B cell (primary cell): ENCODE data around the gene SFXN1.

Source experiments
- EZH2 ChIP-seq: IDR thresholded peaks from 2 replicates; pipeline ENCODE4 v1.6.1; 2012; ENCODE audit warnings: borderline replicate concordance, low read depth, mild to moderate bottlenecking, moderate library complexity, low read length; ENCODE audit not compliant: insufficient read depth, poor library complexity, severe bottlenecking
- TF ChIP-seq, protein P1 (sequence below): fragments of 200-600 bp; IDR thresholded peaks from one replicate; pipeline ENCODE4 v1.8.0; 2022; ENCODE audit warnings: antibody characterized with exemption, mild to moderate bottlenecking

DNA sequence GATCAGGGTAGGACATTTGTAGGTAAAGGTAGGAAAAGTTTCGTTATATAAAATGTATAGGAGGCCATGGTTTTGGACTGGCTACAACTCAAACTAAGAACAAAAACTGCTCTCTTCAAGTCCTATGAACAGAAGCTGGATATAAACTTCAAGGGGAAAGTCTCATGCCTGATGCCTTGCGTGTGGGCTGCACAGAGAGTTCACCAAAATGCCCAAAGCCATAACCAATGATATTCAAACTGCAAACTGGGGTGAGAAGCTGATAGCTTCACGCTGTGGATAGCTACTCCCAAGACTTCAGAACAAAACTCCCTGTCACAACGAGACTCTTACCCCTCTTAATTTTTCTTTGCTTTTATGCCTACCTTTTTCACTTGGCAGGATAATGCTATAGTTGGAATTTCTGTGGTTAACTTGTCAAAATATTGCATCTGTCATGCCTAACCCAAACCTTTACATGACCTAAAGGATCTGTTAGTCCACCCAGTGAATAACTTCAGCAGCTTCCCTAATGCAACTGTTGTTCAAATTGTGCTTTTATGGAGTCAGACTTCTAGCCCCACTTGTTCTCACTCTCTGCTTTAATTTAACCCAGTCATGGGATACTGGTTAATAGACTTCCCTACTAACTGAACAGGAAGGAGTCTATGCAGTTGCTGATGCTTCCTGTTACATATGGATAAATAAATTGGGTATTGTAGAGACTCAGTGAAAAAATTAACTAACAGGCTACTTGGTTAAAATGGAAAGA, 71.9 kb downstream of the SFXN1 start:
- TF ChIP-seq, protein P1, sequence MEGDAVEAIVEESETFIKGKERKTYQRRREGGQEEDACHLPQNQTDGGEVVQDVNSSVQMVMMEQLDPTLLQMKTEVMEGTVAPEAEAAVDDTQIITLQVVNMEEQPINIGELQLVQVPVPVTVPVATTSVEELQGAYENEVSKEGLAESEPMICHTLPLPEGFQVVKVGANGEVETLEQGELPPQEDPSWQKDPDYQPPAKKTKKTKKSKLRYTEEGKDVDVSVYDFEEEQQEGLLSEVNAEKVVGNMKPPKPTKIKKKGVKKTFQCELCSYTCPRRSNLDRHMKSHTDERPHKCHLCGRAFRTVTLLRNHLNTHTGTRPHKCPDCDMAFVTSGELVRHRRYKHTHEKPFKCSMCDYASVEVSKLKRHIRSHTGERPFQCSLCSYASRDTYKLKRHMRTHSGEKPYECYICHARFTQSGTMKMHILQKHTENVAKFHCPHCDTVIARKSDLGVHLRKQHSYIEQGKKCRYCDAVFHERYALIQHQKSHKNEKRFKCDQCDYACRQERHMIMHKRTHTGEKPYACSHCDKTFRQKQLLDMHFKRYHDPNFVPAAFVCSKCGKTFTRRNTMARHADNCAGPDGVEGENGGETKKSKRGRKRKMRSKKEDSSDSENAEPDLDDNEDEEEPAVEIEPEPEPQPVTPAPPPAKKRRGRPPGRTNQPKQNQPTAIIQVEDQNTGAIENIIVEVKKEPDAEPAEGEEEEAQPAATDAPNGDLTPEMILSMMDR = no peak
- TF ChIP-seq EZH2 = no peak
